Panc1 (cell line): ENCODE results near the gene LEPROT. TPM values are rescaled to one million over a fixed set of nuclear protein-coding genes. Genes with fewer than 3 reads are reported as not detected.
A peak's percentile ranks its signal among the peaks of the same experiment; 100 is the strongest.
"Not testable (repeated sequence)": the region's sequence is repeated elsewhere in the genome, so short reads cannot be mapped to it uniquely, and the experiment has no call there.

Experiments used
- ATAC-seq: fragments of 200-7000 bp; cut with Tn5 transposase; 2 replicates; pipeline ENCODE4 v1.9.1; 2020; ENCODE audit warnings: mild to moderate bottlenecking, moderate library complexity
- BruUV-seq: library from RNA; stranded (reverse); fragments of 400-500 nt; replicated peaks from 2 replicates; lab custom pipeline; 2021; lab: Mats Ljungman, UMichigan
- CTCF ChIA-PET: fragments of 300-600 bp; sonication (Branson Sonifier 250); formaldehyde crosslinking; loops from one replicate; lab custom pipeline; 2022; ENCODE audit warnings: antibody characterized with exemption; lab: Charles Lee
- POLR2A ChIA-PET: fragments of 300-600 bp; sonication (Branson Sonifier 250); formaldehyde crosslinking; loops from one replicate; lab custom pipeline; 2022; ENCODE audit warnings: antibody characterized with exemption; lab: Charles Lee
- DNase-seq: peaks from one replicate; pipeline ENCODE4 v3.0.0-alpha.2; 2010; ENCODE audit warnings: low read depth, low spot score
- H3K27ac ChIP-seq: 2 replicates; pipeline ENCODE4 v1.5.1; 2011; ENCODE audit warnings: mild to moderate bottlenecking, low read length, inconsistent platforms
- H3K27me3 ChIP-seq: fragments of 200-500 bp; sonication (Bioruptor generic); 2 replicates; pipeline ENCODE4 v1.6.0; 2014; ENCODE audit warnings: low read length, inconsistent platforms; ENCODE audit not compliant: control insufficient read depth, insufficient read depth
- H3K36me3 ChIP-seq: fragments of 200-500 bp; sonication (Bioruptor generic); 2 replicates; pipeline ENCODE4 v1.5.1; 2014; ENCODE audit warnings: inconsistent platforms, mild to moderate bottlenecking, low read length, moderate library complexity; ENCODE audit not compliant: control insufficient read depth, insufficient read depth
- H3K4me1 ChIP-seq: 2 replicates; pipeline ENCODE4 v1.5.1; 2011; ENCODE audit warnings: inconsistent platforms, mild to moderate bottlenecking, low read length, moderate library complexity; ENCODE audit not compliant: control insufficient read depth, insufficient read depth
- H3K4me3 ChIP-seq, 2 experiments: 2 replicates each; pipeline ENCODE4 v1.5.1; 2011 to 2012; ENCODE audit warnings: low read depth in 2 of 2, low read length in 2 of 2, mild to moderate bottlenecking in 2 of 2, inconsistent platforms in 1 of 2, moderate library complexity in 1 of 2
- H3K9me3 ChIP-seq: fragments of 200-500 bp; sonication (Bioruptor generic); 2 replicates; pipeline ENCODE4 v1.5.1; 2014; ENCODE audit warnings: low read depth, mild to moderate bottlenecking, inconsistent platforms, low read length, moderate library complexity; ENCODE audit not compliant: control insufficient read depth, insufficient read depth
- POLR2AphosphoS5 ChIP-seq: IDR thresholded peaks from 2 replicates; pipeline ENCODE4 v1.6.1; 2012; ENCODE audit warnings: mild to moderate bottlenecking, low read depth, low read length, moderate library complexity
- SIN3A ChIP-seq: IDR thresholded peaks from 2 replicates; pipeline ENCODE4 v1.6.1; 2012; ENCODE audit warnings: low read depth, mild to moderate bottlenecking, low read length, moderate library complexity, borderline replicate concordance; ENCODE audit not compliant: insufficient read depth
- TCF7L2 ChIP-seq: IDR thresholded peaks from 2 replicates; pipeline ENCODE4 v1.6.1; 2011; ENCODE audit warnings: mild to moderate bottlenecking, low read depth, low read length, inconsistent platforms
- in situ Hi-C: cut with HindIII; loops from 2 replicates; pipeline ENCODE4 v1.10.0; 2016; ENCODE audit warnings: low sequenced_read_pairs, low pct_unique_long_range_greater_than_20kb
- intact Hi-C: fragments of 100-400 bp; cut with micrococcal nuclease; formaldehyde crosslinking; loops from one replicate; pipeline ENCODE4 v1.10.0; 2022; ENCODE audit not compliant: unreplicated experiment
- total RNA-seq: library from RNA; stranded (reverse); gene quantifications from one replicate; pipeline ENCODE4 v1.2.1, GENCODE V29; 2021; ENCODE audit not compliant: unreplicated experiment
- TF ChIP-seq, protein P1 (sequence below), 2 experiments: IDR thresholded peaks; 2 replicates each; pipeline ENCODE4 v1.6.1; 2011 to 2012; ENCODE audit warnings: low read depth in 2 of 2, control low read depth in 1 of 2, low read length in 1 of 2, mild to moderate bottlenecking in 1 of 2, moderate library complexity in 1 of 2; ENCODE audit not compliant: insufficient read depth in 1 of 2
- TF ChIP-seq, protein P2 (sequence below): fragments of 450-650 bp; IDR thresholded peaks from 2 replicates; pipeline ENCODE4 v1.5.1; 2017; ENCODE audit warnings: mild to moderate bottlenecking

The LEPROT gene
- total RNA-seq, 1 experiment from 2014 or later: 53.6 TPM

DNA sequence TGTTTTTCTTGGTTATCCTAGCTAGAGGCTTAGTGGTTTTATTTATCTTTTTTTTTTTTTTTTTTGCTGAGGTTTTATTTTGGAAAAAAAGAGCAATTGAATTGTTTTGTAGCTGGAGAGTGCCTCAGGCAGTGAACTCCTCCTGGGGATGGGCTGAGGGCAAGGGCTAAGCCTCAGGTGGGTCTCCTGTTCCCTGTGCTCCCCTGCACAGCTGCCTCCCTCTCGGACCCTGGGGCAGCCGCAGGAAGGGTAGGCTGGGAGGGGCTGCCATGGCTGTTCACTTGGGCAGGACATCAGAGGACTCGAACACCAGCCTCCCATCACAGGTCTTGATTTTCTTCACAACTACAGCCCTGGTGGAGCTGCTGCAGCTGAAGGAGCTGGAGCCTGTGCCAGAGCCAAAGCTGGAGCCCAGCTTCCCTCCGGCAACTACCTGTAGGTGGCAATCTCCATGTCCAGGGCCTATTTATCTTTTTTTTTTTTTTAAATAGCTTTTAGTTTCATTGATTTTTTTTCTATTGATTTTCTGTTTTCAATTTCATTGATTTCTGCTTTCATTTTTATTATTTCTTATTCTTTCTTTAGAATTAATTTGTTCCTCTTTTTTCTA, 28.9 kb downstream of the LEPROT start:
- in situ Hi-C loops: no loop called here
- DNase-seq: no peak
- Histone ChIP-seq H3K27me3 (no peaks in the 10 kb centered on the region), H3K4me3 (no peak overlapping the region), H3K27ac (no peak overlapping the region), H3K9me3 (no peaks in the 10 kb centered on the region), H3K4me1 (no peaks in the 10 kb centered on the region), H3K36me3 (no peaks in the 10 kb centered on the region)
- ATAC-seq: no peak
- TF ChIP-seq, protein P1, sequence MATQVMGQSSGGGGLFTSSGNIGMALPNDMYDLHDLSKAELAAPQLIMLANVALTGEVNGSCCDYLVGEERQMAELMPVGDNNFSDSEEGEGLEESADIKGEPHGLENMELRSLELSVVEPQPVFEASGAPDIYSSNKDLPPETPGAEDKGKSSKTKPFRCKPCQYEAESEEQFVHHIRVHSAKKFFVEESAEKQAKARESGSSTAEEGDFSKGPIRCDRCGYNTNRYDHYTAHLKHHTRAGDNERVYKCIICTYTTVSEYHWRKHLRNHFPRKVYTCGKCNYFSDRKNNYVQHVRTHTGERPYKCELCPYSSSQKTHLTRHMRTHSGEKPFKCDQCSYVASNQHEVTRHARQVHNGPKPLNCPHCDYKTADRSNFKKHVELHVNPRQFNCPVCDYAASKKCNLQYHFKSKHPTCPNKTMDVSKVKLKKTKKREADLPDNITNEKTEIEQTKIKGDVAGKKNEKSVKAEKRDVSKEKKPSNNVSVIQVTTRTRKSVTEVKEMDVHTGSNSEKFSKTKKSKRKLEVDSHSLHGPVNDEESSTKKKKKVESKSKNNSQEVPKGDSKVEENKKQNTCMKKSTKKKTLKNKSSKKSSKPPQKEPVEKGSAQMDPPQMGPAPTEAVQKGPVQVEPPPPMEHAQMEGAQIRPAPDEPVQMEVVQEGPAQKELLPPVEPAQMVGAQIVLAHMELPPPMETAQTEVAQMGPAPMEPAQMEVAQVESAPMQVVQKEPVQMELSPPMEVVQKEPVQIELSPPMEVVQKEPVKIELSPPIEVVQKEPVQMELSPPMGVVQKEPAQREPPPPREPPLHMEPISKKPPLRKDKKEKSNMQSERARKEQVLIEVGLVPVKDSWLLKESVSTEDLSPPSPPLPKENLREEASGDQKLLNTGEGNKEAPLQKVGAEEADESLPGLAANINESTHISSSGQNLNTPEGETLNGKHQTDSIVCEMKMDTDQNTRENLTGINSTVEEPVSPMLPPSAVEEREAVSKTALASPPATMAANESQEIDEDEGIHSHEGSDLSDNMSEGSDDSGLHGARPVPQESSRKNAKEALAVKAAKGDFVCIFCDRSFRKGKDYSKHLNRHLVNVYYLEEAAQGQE (IDR thresholded peaks at IDR 0.05; ENCODE audit: insufficient read depth in 1 of 2, low read depth in 2 of 2, low read length in 1 of 2): no peak
- TF ChIP-seq SIN3A: no peak
- TF ChIP-seq, protein P2, sequence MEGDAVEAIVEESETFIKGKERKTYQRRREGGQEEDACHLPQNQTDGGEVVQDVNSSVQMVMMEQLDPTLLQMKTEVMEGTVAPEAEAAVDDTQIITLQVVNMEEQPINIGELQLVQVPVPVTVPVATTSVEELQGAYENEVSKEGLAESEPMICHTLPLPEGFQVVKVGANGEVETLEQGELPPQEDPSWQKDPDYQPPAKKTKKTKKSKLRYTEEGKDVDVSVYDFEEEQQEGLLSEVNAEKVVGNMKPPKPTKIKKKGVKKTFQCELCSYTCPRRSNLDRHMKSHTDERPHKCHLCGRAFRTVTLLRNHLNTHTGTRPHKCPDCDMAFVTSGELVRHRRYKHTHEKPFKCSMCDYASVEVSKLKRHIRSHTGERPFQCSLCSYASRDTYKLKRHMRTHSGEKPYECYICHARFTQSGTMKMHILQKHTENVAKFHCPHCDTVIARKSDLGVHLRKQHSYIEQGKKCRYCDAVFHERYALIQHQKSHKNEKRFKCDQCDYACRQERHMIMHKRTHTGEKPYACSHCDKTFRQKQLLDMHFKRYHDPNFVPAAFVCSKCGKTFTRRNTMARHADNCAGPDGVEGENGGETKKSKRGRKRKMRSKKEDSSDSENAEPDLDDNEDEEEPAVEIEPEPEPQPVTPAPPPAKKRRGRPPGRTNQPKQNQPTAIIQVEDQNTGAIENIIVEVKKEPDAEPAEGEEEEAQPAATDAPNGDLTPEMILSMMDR: peak; percentile 24; the same call in 1 of the 2 replicates
- ChIA-PET CTCF (interaction anchor here (0.7 to 1.0 kb wide), 3 partner anchors 9 to 238 kb away, joined by 4 to 8 read pairs (median 4); no protein-coding TSS in a partner anchor), POLR2A (interaction anchor here (0.6 kb wide), 1 partner anchor 275 kb away, joined by 4 read pairs; no protein-coding TSS in a partner anchor)
- no TSS peak for BruUV-seq
- intact Hi-C loops: no loop called here

DNA sequence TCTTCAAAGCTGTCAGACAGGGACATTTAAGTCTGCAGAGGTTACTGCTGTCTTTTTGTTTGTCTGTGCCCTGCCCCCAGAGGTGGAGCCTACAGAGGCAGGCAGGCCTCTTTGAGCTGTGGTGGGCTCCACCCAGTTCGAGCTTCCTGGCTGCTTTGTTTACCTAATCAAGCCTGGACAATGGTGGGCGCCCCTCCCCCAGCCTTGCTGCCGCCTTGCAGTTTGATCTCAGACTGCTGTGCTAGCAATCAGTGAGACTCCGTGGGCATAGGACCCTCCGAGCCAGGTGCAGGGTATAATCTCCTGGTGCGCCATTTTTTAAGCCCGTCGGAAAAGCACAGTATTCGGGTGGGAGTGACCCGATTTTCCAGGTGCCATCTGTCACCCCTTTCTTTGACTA, 35.2 kb downstream of the LEPROT start:
- DNase-seq, H3K4me3 ChIP-seq, CTCF ChIA-PET, POLR2A ChIA-PET, intact Hi-C loops, H3K27ac ChIP-seq, ATAC-seq, H3K9me3 ChIP-seq, in situ Hi-C loops, H3K4me1 ChIP-seq, H3K27me3 ChIP-seq, H3K36me3 ChIP-seq, BruUV-seq: not testable (repeated sequence)

DNA sequence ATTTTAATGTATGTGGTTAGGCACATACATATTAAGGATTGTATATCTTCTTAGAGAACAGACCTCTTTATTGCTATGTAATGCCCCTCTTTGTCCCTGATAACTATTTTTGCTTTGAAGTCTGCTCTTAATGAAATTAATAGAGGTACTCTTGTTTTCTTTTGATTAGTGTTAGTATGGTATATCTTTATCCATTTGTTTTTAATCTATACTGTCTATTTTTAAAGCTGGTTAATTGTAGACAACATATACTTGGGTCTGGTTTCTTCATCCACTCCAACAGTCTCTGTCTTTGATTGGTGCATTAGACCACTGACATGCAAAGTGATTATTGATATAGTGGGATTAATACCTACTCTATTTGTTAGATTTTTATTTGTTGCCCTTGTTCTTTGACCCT, 36.0 kb downstream of the LEPROT start:
- H3K27me3 ChIP-seq: no peaks in the 10 kb centered on the region
- POLR2A ChIA-PET: no interaction called here
- no peaks in the 10 kb centered on the region for H3K4me1 ChIP-seq
- no peak overlapping the region for H3K27ac ChIP-seq
- DNase-seq (no peak), ATAC-seq (no peak)
- BruUV-seq: no TSS peak
- H3K4me3 ChIP-seq: no peak overlapping the region
- CTCF ChIA-PET: no interaction called here
- intact Hi-C loops (no loop called here), in situ Hi-C loops (no loop called here)
- no peaks in the 10 kb centered on the region for H3K9me3 ChIP-seq
- no peaks in the 10 kb centered on the region for H3K36me3 ChIP-seq
- TF ChIP-seq SIN3A: no peak
- no peak for TF ChIP-seq POLR2AphosphoS5
- TF ChIP-seq, protein P1 (IDR thresholded peaks at IDR 0.05; ENCODE audit: insufficient read depth in 1 of 2, low read depth in 2 of 2, low read length in 1 of 2): no peak
- TF ChIP-seq, protein P2: no peak
- no peak for TF ChIP-seq TCF7L2
